Measurements from ENCODE around the gene TGFBR2.
A peak's percentile ranks its signal among the peaks of the same experiment; 100 is the strongest.

The TGFBR2 gene

DNA sequence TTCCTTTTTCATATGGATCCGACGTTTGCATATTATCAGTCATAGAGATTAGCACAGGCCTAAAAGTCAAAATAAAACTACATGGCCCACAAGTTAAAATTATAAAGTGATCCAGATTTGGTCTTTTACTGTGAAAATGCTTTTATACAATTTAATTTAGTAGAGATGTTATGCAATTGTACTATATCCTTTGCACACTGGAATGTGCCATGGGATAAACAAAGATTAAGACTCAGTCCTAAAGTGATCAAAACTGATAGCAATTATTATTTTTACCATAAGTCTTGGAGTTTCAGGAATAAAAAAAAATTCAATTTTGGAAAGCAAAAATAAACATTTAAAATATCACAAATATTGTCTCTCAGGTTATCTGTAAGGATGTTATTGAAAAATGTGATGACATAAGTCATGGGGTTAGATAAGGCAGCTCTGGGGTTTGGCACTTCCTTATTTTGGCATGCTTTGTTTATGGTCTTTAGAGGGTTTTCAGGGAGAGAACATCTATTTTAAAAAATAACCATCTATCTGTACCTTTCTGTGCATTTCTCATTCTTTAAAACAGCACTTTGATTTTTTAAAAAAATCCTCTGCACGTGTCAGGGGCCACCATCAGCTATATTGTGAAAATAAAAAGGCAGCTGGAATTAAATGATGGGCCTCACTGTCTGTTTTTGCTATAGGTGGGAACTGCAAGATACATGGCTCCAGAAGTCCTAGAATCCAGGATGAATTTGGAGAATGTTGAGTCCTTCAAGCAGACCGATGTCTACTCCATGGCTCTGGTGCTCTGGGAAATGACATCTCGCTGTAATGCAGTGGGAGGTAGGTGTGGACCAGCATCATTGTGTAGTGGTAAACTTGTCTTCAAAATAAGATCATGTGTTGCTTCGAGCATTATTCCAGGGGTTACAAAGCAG, 67.3 kb downstream of the TGFBR2 start:
- no peak for DNase-seq (ENCODE audit: low read depth in 2 of 2)

DNA sequence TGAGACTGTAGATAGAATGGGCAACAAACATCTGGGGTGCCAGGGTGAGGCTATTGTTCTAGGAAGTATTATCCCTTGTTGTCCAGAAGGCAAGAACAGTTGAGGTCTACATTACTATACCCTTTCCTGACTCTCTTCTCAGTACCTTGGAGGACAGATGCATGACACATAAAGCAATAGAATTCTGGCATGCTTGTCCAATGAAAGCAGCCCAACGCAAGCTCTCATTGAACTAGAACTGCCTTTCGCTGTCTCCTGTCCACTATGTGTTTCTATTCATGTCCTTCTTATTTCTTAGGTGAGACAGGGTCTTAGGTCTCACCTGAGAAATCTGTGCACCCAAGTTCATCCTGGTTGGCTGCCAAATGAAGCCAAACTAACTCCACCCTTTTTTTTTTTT, 68.6 kb downstream of the TGFBR2 start:
- DNase-seq (ENCODE audit: low read depth in 2 of 2), result no peak

DNA sequence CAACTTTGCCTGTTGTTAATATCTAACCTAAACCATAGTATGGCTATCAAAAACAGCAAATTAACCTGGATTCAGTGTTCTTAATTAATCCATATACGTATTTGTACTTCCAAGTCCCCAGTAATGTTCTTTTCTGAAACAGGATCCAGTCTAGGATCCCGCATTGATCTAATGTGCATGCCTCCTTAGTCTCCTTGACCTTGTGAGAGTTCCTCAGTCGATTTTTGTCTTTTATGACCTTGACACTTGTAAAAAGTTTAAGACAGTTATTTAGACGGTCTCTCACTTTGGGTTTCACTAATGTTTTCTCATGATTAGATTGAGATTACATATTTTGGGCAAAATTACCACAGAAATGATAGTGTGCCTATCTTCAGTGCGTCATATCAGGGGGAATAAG, 69.4 kb downstream of the TGFBR2 start:
- DNase-seq (ENCODE audit: low read depth in 2 of 2), result no peak

DNA sequence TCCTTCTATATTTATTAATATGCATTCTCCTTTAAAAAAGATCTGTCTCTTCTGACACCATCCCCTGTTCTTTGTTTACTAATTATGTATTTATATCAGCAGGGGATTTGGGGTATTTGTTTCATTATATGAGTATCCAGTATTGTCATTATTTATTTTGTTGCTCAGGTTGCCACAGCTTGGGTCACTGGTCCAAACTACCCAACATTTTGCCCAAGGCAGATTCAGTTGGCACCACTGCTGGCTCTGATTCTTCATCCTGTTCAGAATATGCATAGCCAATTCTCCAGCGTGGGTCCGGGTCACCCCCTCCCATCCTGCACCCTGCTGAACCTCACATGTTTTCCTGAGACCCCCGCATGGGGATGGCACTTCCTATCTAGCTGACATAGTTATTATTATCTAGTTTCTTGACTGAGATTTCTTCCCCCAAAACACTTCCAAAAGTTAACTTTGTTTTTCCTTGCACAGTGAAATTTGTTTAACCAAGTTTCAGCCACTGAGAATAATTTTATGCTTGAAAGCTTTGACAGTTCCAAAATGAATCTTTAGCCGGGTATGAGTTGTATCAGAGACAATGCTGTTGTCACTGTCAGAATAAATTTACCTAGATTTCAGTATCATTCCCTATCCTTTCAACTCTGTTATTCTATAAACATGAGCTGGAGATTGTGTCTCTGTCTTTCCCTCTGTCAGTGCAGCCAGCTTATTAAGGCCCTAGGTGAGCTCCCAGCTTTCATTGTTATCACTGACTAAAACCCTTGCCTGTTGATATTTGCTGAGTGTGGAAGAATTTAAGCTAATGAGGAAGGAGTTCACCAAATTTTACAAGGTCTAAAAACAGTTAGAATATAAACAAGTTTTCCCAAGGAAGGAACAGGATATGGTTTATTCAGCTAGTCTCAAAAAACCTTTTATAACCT, 70.3 kb downstream of the TGFBR2 start:
- DNase-seq (ENCODE audit: low read depth in 2 of 2), result no peak

DNA sequence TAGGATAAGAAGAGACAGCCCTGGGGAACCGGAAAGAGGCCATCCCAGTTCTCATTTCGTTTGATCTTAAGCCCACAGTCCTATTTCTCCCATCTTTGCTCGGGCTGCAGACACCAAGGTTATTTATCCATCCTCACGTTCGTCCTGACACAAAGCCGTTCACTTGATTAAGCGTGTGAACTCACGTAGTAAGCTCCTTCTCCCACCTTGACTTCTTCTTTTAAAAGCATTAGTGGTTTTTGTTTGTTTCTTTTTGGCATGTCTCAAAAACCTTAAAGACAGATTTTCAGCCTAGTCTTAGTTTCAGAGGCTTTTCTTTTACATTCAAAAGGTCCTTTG, 70.9 kb downstream of the TGFBR2 start:
- DNase-seq (ENCODE audit: low read depth in 2 of 2), result no peak

DNA sequence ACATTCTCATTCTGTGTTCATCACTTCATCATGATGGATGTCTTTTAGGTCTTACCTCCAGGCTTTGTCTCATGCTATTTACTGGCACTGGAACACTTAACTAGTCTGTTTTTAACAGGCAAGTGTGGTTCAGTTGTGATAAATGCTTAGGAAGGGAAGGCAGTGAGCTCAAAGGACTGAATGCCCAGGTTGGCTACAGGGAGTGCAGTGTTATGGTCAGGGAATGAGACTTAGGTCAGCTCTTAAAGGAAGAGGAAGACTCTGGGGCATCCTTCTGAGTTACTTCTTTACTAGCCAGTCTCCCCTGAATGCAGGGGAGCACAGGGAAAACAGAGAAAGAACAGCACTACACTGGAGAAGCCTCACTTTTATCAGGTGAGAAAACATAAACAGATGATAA, 72.6 kb downstream of the TGFBR2 start:
- DNase-seq (ENCODE audit: low read depth in 2 of 2), result no peak

DNA sequence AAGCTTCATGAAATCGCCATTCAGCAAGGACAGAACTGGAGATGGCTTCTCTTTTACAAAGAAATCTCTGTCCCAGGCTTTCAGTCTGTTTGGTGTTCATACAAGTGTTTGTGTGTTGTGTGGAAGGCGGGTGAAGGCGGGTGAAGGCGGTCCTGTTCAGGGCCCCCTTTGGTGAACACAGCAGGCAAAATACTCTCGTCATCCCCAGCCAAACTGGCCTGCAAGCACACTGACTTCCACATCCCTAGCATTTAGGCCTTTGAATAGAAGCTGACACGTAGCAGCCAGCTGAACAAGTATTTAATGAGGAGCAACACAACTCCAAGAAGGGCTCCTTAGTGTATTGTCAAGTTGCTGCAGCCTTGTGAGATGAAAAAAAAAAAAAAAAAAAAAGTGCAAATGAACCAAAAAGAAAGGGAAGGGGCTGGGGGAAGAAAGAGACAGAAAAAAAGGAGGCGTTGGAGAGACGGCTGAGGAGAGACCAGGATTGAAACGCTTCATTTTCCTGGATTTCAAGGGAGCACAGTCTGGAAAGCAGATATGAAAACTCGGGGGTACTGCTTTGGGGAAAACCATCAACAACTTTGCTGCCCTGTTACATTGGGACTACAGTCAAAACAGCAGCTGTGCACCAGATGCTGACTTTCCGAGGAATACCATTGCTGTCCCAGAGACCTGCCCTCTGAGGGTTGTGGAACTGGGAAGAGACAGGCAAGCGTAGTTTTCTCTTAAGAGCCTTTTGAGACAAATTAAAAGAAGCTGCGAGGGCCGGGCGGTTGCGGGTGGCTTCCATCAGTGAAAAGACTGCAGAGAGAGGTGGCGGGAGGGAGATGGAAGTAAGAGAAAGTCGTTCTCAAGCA, 74.6 kb downstream of the TGFBR2 start:
- DNase-seq (ENCODE audit: low read depth in 2 of 2), result peak; percentile 79 to 82

DNA sequence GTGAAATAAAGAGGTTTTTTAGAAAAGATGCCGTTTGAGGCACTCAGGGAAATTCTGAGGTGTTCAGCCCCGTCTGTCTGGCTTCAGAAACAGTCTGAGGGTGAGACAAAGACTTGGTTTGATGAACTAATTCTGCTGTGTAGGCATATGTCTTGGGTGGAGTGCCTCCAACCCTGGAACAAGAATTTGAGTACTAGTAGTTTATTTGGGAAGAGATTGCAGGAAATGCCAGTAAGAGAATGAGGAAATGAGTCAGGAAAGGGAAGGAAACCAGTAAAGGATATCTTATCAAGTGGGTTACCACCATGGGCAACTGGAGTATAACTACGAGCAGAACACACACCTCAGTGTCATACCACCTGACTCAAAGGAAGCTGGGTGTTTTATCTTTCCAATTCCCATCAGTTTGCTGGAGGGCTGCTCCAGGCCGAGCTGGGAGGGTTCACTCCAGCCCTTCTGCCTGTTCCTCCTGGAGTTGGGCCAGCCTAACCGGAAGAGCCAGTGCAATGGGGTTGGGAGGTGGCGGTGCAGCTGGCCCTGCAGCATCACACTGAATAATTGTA, 75.3 kb downstream of the TGFBR2 start:
- DNase-seq (ENCODE audit: low read depth in 2 of 2), result no peak

DNA sequence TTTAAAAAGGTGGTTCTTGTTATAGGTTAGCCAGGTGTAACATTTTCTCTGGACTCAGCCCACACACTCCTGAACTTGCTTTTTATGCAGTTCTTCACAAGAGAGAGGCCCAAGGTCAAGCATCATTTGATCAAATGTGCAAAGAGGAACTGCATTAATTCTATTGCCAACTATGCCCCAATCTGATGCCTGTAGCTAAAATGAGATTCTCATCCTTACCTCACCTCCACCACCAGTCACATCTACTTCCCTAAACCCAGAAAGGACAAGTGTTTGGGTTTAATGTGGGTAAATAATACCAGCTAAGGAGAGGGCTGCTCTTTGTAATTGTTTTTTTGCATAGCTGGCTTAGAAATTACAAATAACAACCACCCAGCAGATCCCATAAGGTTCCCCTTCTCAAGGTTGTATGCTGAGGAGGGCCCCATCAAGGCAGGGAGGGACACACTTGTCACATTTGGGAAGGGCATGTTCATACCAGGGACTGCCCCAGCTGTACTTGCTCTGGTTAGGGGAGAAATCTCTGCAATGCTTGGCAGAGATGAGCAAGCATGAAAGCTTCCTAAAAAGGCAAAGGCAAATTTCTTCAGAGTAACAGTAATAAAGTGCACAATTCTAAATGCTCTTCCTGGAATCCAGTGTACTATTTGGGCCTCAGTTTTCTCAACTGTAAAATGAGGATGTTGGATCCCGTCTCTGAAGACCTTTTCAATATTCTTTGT, 76.2 kb downstream of the TGFBR2 start:
- DNase-seq (ENCODE audit: low read depth in 2 of 2), result no peak

DNA sequence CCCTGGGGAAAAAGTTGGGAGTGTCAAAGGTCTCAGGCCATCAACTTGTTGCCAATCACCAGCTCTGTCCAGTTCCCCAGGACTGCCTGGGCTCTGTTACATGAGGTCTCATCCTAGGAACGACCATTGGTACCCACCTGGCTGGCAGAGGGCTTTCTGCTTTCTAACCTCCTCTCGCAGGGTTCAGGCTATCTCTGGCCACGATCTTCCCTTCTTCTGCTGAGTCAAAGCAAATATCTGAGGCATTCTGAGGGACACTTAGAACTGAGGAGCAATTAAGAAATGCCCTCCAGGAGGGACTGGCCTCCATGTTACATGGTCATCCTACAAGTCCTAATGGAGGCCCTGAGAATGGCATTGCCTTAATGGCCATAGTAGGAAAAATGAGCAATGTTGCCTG, 77.4 kb downstream of the TGFBR2 start:
- no peak for DNase-seq (ENCODE audit: low read depth in 2 of 2)

DNA sequence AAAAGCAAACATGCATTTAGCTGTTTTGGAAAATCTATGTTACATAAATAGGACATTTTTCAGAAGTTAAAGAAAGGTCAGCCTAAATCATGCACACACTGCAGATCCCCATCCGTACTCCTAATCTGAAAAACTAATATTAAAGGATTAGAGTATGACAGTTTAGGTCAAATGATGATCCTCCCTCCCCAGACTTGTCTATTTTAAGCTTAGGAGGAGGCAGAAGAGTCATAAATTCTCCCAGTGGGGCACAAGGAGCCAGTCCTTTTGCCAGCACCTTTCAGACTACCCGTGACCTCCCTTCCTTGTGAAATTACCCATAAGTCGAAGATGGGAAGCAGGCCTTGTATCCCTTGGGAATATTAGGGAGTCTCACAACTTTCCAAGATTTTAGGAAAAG, 78.0 kb downstream of the TGFBR2 start:
- no peak for DNase-seq (ENCODE audit: low read depth in 2 of 2)

DNA sequence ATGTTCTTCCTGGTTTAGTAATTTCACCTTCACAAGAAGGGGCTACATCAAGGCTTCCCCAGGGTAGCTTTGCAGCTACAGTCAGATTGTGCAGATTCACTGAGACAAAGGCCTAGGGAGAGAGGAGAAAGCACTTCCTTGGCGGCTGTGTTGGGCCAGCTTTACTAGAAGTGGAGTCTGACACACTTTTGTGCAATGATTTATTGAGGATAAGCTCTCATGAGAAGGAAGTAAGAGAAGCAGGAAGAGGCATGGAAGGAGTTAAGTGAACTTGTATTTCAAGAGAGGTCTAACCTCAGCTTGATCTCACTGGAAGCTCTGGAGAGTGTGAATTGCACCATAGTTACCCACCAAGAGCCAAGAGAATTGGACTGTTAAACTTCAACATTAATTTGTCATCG, 78.9 kb downstream of the TGFBR2 start:
- no peak for DNase-seq (ENCODE audit: low read depth in 2 of 2)

DNA sequence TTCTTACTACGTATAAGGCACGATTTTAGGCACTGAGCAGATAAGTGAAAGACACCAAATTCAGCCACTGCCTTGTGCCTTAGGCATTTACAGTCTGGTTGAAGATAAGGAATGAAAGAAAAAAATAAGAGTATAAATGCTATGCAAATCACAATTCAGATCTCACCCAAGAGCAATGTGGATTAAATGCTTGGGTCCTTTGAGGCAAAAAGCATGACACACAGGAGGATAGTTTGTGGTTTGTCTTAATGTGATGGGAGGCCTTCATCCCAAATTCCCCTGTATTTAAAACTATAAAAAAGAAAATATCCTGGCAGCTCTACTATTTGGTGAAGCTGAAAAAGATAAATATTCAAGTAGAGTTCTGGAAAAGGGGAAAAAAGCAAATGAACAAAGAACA, 79.8 kb downstream of the TGFBR2 start:
- no peak for DNase-seq (ENCODE audit: low read depth in 2 of 2)

DNA sequence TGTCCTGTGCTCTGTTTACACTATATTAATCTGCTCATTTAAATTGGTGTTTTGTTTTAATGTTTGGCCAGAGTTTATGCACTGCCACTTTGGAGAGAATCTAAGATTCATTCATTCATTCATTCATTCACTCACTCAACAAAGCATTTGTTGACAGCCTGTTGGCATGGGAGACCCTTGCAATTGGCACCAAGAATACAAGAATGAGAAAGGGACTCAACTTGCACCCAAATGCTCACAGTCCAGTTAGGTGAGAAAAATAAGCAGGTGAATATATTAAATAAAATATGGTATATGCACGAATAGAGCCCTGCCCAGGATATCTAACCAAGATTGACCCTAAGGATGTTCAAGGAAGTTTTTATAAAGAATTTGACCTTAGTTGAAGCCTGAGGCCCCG, 80.4 kb downstream of the TGFBR2 start:
- DNase-seq (ENCODE audit: low read depth in 2 of 2), result no peak

DNA sequence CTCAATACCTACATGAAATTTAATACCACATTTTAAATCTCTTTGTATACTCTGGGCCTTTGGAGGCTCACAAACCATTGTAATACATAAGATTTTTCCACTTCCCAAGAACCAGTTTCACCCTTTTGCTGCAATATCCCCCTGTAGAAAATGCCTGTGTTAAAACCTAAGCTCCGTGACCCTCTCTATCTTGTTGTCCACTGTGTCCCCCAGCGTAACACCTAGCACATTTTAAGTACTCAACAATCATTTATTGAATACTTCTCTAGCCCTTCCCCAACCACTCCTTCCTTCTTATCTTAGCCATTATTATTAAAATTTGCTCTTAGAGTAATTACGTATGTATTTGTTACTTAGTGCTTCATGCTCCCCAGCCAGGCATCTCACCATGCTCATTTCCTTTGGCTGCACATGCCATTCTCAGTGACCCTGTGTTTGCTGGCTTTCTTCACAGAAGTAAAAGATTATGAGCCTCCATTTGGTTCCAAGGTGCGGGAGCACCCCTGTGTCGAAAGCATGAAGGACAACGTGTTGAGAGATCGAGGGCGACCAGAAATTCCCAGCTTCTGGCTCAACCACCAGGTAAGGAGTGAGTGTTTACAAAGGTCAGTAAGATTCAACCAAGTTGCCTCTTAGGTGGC, 81.6 kb downstream of the TGFBR2 start:
- DNase-seq (ENCODE audit: low read depth in 2 of 2), result no peak

DNA sequence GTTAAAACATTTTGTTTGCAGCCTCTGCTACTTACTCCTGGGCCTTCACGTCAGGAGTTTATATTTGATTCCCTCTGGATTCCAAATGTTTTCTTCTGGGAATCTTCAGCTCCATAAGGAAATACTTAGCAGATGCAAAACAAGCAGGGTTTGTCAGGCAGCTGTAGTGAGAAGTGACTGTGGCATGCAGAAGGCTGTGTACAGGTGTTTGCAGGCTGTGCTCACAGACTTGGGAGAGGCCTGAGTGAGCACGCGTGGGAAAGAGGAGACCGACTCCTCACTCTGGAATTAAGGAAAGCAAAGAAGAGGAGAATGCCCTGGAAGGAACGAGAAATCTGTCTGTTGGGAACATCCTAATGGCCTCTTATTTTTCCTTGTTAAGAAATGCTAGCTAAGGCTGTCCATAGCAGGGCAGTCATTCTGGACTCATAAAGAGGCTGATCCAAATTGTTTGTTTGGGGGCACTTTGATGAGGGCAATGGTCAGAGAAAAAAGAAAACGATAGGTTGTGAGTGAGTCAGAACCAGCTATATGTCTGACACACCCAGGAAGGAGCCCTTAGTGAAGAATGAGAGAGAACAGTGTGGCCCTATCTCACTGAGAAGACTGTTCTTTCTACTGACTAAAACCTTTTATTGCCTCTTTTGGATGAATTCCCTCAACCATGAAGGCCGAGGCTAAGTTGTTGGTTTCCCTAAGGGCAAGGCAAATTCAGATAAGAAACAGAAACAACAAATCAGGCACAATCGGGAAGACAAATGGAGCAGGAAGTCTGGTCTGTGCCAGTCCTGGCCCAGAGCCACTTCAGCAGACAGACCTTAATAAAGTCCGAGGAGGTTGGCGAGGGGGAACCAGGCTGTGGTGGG, 82.6 kb downstream of the TGFBR2 start:
- DNase-seq (ENCODE audit: low read depth in 2 of 2), result peak in 1 of 2 experiments; percentile 26

DNA sequence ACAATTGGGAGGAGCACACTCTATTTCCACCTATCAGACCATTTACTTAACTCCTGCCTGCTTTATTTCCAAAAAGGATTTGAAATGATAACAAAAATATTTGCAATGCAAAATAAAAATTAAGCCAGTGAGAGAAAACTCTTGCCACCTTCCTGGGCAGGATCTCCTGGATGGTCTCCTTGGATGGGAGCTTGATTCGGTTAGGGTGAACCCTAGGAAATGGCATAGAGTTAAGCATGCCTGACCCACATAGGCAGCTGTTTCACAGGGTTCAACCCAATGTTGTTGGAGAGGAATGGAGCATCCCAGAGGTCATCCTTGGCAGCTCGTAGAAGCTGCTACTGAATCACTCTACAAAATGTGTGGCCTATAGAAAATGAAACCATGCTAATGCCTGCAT, 83.8 kb downstream of the TGFBR2 start:
- no peak for DNase-seq (ENCODE audit: low read depth in 2 of 2)

DNA sequence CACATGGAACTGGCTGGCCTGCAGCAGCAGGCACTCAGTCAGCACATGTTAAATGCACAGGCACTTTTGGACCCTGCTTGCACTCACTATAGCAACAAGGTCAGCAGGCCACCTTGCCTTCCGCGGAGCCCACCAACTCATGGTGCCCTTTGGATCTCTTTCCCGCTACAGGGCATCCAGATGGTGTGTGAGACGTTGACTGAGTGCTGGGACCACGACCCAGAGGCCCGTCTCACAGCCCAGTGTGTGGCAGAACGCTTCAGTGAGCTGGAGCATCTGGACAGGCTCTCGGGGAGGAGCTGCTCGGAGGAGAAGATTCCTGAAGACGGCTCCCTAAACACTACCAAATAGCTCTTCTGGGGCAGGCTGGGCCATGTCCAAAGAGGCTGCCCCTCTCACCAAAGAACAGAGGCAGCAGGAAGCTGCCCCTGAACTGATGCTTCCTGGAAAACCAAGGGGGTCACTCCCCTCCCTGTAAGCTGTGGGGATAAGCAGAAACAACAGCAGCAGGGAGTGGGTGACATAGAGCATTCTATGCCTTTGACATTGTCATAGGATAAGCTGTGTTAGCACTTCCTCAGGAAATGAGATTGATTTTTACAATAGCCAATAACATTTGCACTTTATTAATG, 85.0 kb downstream of the TGFBR2 start:
- DNase-seq (ENCODE audit: low read depth in 2 of 2), result no peak

DNA sequence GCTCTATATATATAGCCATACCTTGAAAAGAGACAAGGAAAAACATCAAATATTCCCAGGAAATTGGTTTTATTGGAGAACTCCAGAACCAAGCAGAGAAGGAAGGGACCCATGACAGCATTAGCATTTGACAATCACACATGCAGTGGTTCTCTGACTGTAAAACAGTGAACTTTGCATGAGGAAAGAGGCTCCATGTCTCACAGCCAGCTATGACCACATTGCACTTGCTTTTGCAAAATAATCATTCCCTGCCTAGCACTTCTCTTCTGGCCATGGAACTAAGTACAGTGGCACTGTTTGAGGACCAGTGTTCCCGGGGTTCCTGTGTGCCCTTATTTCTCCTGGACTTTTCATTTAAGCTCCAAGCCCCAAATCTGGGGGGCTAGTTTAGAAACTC, 85.5 kb downstream of the TGFBR2 start:
- DNase-seq (ENCODE audit: low read depth in 2 of 2), result no peak
